RWPE2 (cell line): ENCODE results near the gene SBF1.
A peak's percentile ranks its signal among the peaks of the same experiment; 100 is the strongest.

ENCODE experiments used
- ATAC-seq: fragments of 200-7000 bp; cut with Tn5 transposase; 3 replicates; pipeline ENCODE4 v1.9.1; 2021; ENCODE audit warnings: low read depth
- DNase-seq: peaks from one replicate; pipeline ENCODE4 v3.0.0-alpha.2; 2020; ENCODE audit warnings: low spot score
- H3K27ac ChIP-seq: fragments of 450-650 bp; 2 replicates; pipeline ENCODE4 v1.5.1; 2017; ENCODE audit warnings: mild to moderate bottlenecking; ENCODE audit not compliant: poor library complexity, severe bottlenecking
- H3K27me3 ChIP-seq: fragments of 250-450 bp; sonication (Bioruptor Pico); 2 replicates; pipeline ENCODE4 v1.5.1; 2021; ENCODE audit warnings: mild to moderate bottlenecking, moderate library complexity; ENCODE audit not compliant: insufficient read depth, poor library complexity, severe bottlenecking
- H3K36me3 ChIP-seq: fragments of 250-450 bp; sonication (Bioruptor Pico); 2 replicates; pipeline ENCODE4 v1.5.1; 2020; ENCODE audit warnings: low read depth, mild to moderate bottlenecking, moderate library complexity
- H3K4me1 ChIP-seq: fragments of 250-450 bp; sonication (Bioruptor Pico); 2 replicates; pipeline ENCODE4 v1.5.1; 2021; ENCODE audit warnings: mild to moderate bottlenecking, moderate library complexity; ENCODE audit not compliant: insufficient read depth, poor library complexity, severe bottlenecking
- H3K4me3 ChIP-seq: fragments of 250-450 bp; sonication (Bioruptor Pico); 2 replicates; pipeline ENCODE4 v1.5.1; 2021; ENCODE audit warnings: mild to moderate bottlenecking, moderate library complexity; ENCODE audit not compliant: severe bottlenecking
- H3K9me3 ChIP-seq: fragments of 250-450 bp; sonication (Bioruptor Pico); 2 replicates; pipeline ENCODE4 v1.5.1; 2021; ENCODE audit warnings: mild to moderate bottlenecking, moderate library complexity; ENCODE audit not compliant: severe bottlenecking
- CTCF ChIP-seq: fragments of 450-650 bp; IDR thresholded peaks from one replicate; pipeline ENCODE4 v1.5.1; 2017; ENCODE audit warnings: mild to moderate bottlenecking, moderate library complexity; ENCODE audit not compliant: poor library complexity, severe bottlenecking

Gene SBF1

GRCh38 chr22:50445880-50446707 is 28.7 kb downstream of the SBF1 start:
- TF ChIP-seq CTCF, result no peak
- Histone ChIP-seq H3K4me1 (no peaks in the 10 kb centered on the region), H3K36me3 (peaks cover 23% of the 10 kb centered on the region), H3K27ac (no peak overlapping the region), H3K4me3 (no peak overlapping the region), H3K27me3 (no peaks in the 10 kb centered on the region), H3K9me3 (no peaks in the 10 kb centered on the region)
- DNase-seq (no peak), ATAC-seq (no peak)

GRCh38 chr22:50445071-50445879 is 29.6 kb downstream of the SBF1 start:
- Histone ChIP-seq H3K27me3 (no peaks in the 10 kb centered on the region), H3K9me3 (no peaks in the 10 kb centered on the region), H3K36me3 (peaks cover 25% of the 10 kb centered on the region), H3K4me1 (no peaks in the 10 kb centered on the region), H3K4me3 (no peak overlapping the region), H3K27ac (no peak overlapping the region)
- DNase-seq (peak; percentile 55), ATAC-seq (no peak)
- TF ChIP-seq CTCF, result no peak

GRCh38 chr22:50444663-50445062 is 30.2 kb downstream of the SBF1 start:
- H3K27ac ChIP-seq, result no peak overlapping the region
- no peak for DNase-seq
- no peak overlapping the region for H3K4me3 ChIP-seq
- H3K36me3 ChIP-seq, result peaks cover 27% of the 10 kb centered on the region
- H3K9me3 ChIP-seq, result no peaks in the 10 kb centered on the region
- no peaks in the 10 kb centered on the region for H3K4me1 ChIP-seq
- H3K27me3 ChIP-seq, result no peaks in the 10 kb centered on the region
- no peak for TF ChIP-seq CTCF
- 0 out of 3 replicates have a peak, but pooled peaks have one; percentile 7 for ATAC-seq

- no peaks in the 10 kb centered on the region for H3K4me1 ChIP-seq
- H3K9me3 ChIP-seq, result no peaks in the 10 kb centered on the region
- DNase-seq (peak; percentile 61), ATAC-seq (no peak)
- no peak overlapping the region for H3K27ac ChIP-seq
- H3K4me3 ChIP-seq, result no peak overlapping the region
- no peaks in the 10 kb centered on the region for H3K27me3 ChIP-seq
- H3K36me3 ChIP-seq, result peaks cover 26% of the 10 kb centered on the region
- TF ChIP-seq CTCF, result no peak
Observed at GRCh38 chr22:50443801-50444625, 30.8 kb downstream of the SBF1 start.
